ENCODE data around the gene COBLL1. TPM values are rescaled to one million over a fixed set of nuclear protein-coding genes. Genes with fewer than 3 reads are reported as not detected.

Gene COBLL1
- polyA plus RNA-seq, 1 donor (not counting 4 experiments of a cell fraction or from before 2014, with no cell fraction given), result 14.9 TPM

- no peak overlapping the region for H3K27ac ChIP-seq (ENCODE audit: control insufficient read depth, insufficient read depth, low read length)
- no peaks in the 10 kb centered on the region for H4K20me1 ChIP-seq (ENCODE audit: control insufficient read depth, extremely low read depth, insufficient read depth, low read length)
- no peaks in the 10 kb centered on the region for H3K9me1 ChIP-seq (ENCODE audit: control insufficient read depth, extremely low read depth, insufficient read depth, low read length)
- H3K9me3 ChIP-seq (ENCODE audit: control insufficient read depth, low read depth, low read length), result no peaks in the 10 kb centered on the region
- TF ChIP-seq CTCF (optimal IDR thresholded peaks at IDR 0.05 in 1 of 3, IDR thresholded peaks at IDR 0.05 in 1 of 3, conservative IDR thresholded peaks at IDR 0.05 in 1 of 3; ENCODE audit: extremely low read depth in 1 of 3, insufficient read depth in 2 of 3, low read length in 3 of 3) (no peak), EZH2 (IDR thresholded peaks at IDR 0.05; ENCODE audit: low read length) (no peak)
- no peak overlapping the region for H3K9ac ChIP-seq (ENCODE audit: control insufficient read depth, extremely low read depth, insufficient read depth, low read length)
- H3K4me2 ChIP-seq (ENCODE audit: control insufficient read depth, extremely low read depth, insufficient read depth, low read depth, low read length), result no peak overlapping the region
- DNase-seq (ENCODE audit: low read depth, low spot score) (no peak), FAIRE-seq (no peak)
- H3K4me3 ChIP-seq (ENCODE audit: control insufficient read depth in 2 of 3, extremely low read depth in 1 of 3, insufficient read depth in 2 of 3, low read depth in 1 of 3, low read length in 3 of 3), result no peak overlapping the region
- no peak overlapping the region for H2AFZ ChIP-seq (ENCODE audit: control insufficient read depth, low read length)
- dilution Hi-C loops (cut with MboI; ENCODE audit: extremely low pct_ligation_motif_present, low sequenced_read_pairs), result no loop called here
- H3K4me1 ChIP-seq (ENCODE audit: control insufficient read depth, extremely low read depth, insufficient read depth, low read length), result no peaks in the 10 kb centered on the region
- peaks cover 0 to 2% of the 10 kb centered on the region in 2 experiments for H3K36me3 ChIP-seq (ENCODE audit: control insufficient read depth in 2 of 2, extremely low read depth in 1 of 2, insufficient read depth in 2 of 2, low read length in 2 of 2)
- H3K79me2 ChIP-seq (ENCODE audit: control insufficient read depth, insufficient read depth, low read length), result no peaks in the 10 kb centered on the region
- no peaks in the 10 kb centered on the region for H3K27me3 ChIP-seq (ENCODE audit: control insufficient read depth, extremely low read depth, insufficient read depth, low read length)
Observed at GRCh38 chr2:164675027-164675426, 166.6 kb downstream of the COBLL1 start.

- TF ChIP-seq EZH2 (IDR thresholded peaks at IDR 0.05; ENCODE audit: low read length) (no peak), CTCF (optimal IDR thresholded peaks at IDR 0.05 in 1 of 3, IDR thresholded peaks at IDR 0.05 in 1 of 3, conservative IDR thresholded peaks at IDR 0.05 in 1 of 3; ENCODE audit: extremely low read depth in 1 of 3, insufficient read depth in 2 of 3, low read length in 3 of 3) (no peak)
- no peaks in the 10 kb centered on the region for H3K79me2 ChIP-seq (ENCODE audit: control insufficient read depth, insufficient read depth, low read length)
- H3K4me3 ChIP-seq (ENCODE audit: control insufficient read depth in 2 of 3, extremely low read depth in 1 of 3, insufficient read depth in 2 of 3, low read depth in 1 of 3, low read length in 3 of 3), result no peak overlapping the region
- H4K20me1 ChIP-seq (ENCODE audit: control insufficient read depth, extremely low read depth, insufficient read depth, low read length), result no peaks in the 10 kb centered on the region
- no peak overlapping the region for H3K9ac ChIP-seq (ENCODE audit: control insufficient read depth, extremely low read depth, insufficient read depth, low read length)
- H3K27ac ChIP-seq (ENCODE audit: control insufficient read depth, insufficient read depth, low read length), result no peak overlapping the region
- peaks cover 0 to 2% of the 10 kb centered on the region in 2 experiments for H3K36me3 ChIP-seq (ENCODE audit: control insufficient read depth in 2 of 2, extremely low read depth in 1 of 2, insufficient read depth in 2 of 2, low read length in 2 of 2)
- DNase-seq (ENCODE audit: low read depth, low spot score), result no peak
- FAIRE-seq, result no peak
- no peaks in the 10 kb centered on the region for H3K4me1 ChIP-seq (ENCODE audit: control insufficient read depth, extremely low read depth, insufficient read depth, low read length)
- H3K9me3 ChIP-seq (ENCODE audit: control insufficient read depth, low read depth, low read length), result no peaks in the 10 kb centered on the region
- no peaks in the 10 kb centered on the region for H3K9me1 ChIP-seq (ENCODE audit: control insufficient read depth, extremely low read depth, insufficient read depth, low read length)
- no peak overlapping the region for H3K4me2 ChIP-seq (ENCODE audit: control insufficient read depth, extremely low read depth, insufficient read depth, low read depth, low read length)
- H2AFZ ChIP-seq (ENCODE audit: control insufficient read depth, low read length), result no peak overlapping the region
- dilution Hi-C loops (cut with MboI; ENCODE audit: extremely low pct_ligation_motif_present, low sequenced_read_pairs), result no loop called here
- H3K27me3 ChIP-seq (ENCODE audit: control insufficient read depth, extremely low read depth, insufficient read depth, low read length), result no peaks in the 10 kb centered on the region
Observed at GRCh38 chr2:164671664-164672396, 169.8 kb downstream of the COBLL1 start.
